ENCODE results near the gene AP1M2. TPM values are rescaled to one million over a fixed set of nuclear protein-coding genes. Genes with fewer than 3 reads are reported as not detected.
A peak's percentile ranks its signal among the peaks of the same experiment; 100 is the strongest.

Gene AP1M2
- polyA plus RNA-seq, 1 donor (not counting 4 experiments of a cell fraction or from before 2014, with no cell fraction given) = 83.1 TPM

DNA sequence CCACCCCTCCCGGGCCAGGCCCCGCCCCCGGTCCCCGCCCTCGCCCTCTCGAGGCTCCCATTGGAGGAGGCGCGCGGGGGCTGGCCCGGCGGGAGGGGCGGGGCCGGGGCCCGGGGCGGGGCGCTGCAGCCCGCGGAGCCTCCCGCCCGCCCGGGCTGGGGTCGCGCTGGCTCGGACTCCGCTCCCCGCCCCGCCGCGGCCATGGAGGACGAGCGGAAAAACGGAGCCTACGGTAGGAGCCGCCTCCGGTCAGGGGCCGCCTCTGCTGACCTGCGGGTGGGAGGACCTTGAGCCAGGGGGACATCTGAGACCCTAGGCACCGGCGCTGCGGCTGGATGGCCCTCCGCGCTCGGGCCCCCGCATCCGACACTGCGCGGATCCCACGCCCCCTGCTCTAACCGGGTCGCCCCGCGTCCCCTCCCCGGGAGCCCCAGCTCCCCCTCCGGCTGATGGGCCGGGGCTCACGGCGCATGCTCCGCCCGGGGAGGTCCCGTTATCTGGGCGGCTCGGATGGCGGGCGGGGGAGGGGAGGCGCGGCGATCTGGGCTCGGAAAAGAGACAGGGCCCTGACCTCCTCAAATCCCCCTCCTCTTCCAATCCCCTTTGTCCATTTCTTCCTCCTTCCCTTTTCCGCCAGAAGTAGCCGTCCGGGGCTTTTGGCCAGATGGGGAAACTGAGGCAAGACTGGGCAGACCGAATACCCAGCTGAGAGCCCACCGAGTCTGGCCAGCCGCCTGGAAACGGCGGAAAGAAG, 15.4 kb upstream of the AP1M2 start:
- peak overlapping the region; percentile 83 for H2AFZ ChIP-seq (ENCODE audit: control insufficient read depth, low read length)
- peaks cover 23% of the 10 kb centered on the region for H3K4me1 ChIP-seq (ENCODE audit: control insufficient read depth, extremely low read depth, insufficient read depth, low read length)
- H3K27me3 ChIP-seq (ENCODE audit: control insufficient read depth, extremely low read depth, insufficient read depth, low read length) = no peaks in the 10 kb centered on the region
- H3K9ac ChIP-seq (ENCODE audit: control insufficient read depth, extremely low read depth, insufficient read depth, low read length) = peak overlapping the region; percentile 68
- DNase-seq (ENCODE audit: low read depth, low spot score) (no peak), FAIRE-seq (no peak)
- no peaks in the 10 kb centered on the region for H4K20me1 ChIP-seq (ENCODE audit: control insufficient read depth, extremely low read depth, insufficient read depth, low read length)
- no peaks in the 10 kb centered on the region for H3K9me3 ChIP-seq (ENCODE audit: control insufficient read depth, low read depth, low read length)
- dilution Hi-C loops (cut with MboI; ENCODE audit: extremely low pct_ligation_motif_present, low sequenced_read_pairs) = no loop called here
- peaks cover 2% of the 10 kb centered on the region for H3K79me2 ChIP-seq (ENCODE audit: control insufficient read depth, insufficient read depth, low read length)
- peak overlapping the region; percentile 73 to 98 (median 85) for H3K4me3 ChIP-seq (ENCODE audit: control insufficient read depth in 2 of 3, extremely low read depth in 1 of 3, insufficient read depth in 2 of 3, low read depth in 1 of 3, low read length in 3 of 3)
- peak overlapping the region; percentile 95 for H3K4me2 ChIP-seq (ENCODE audit: control insufficient read depth, extremely low read depth, insufficient read depth, low read depth, low read length)
- peak overlapping the region; percentile 56 for H3K27ac ChIP-seq (ENCODE audit: control insufficient read depth, insufficient read depth, low read length)
- H3K9me1 ChIP-seq (ENCODE audit: control insufficient read depth, extremely low read depth, insufficient read depth, low read length) = peaks cover 3% of the 10 kb centered on the region
- H3K36me3 ChIP-seq (ENCODE audit: control insufficient read depth in 2 of 2, extremely low read depth in 1 of 2, insufficient read depth in 2 of 2, low read length in 2 of 2) = no peaks in the 10 kb centered on the region
- TF ChIP-seq, protein P1, sequence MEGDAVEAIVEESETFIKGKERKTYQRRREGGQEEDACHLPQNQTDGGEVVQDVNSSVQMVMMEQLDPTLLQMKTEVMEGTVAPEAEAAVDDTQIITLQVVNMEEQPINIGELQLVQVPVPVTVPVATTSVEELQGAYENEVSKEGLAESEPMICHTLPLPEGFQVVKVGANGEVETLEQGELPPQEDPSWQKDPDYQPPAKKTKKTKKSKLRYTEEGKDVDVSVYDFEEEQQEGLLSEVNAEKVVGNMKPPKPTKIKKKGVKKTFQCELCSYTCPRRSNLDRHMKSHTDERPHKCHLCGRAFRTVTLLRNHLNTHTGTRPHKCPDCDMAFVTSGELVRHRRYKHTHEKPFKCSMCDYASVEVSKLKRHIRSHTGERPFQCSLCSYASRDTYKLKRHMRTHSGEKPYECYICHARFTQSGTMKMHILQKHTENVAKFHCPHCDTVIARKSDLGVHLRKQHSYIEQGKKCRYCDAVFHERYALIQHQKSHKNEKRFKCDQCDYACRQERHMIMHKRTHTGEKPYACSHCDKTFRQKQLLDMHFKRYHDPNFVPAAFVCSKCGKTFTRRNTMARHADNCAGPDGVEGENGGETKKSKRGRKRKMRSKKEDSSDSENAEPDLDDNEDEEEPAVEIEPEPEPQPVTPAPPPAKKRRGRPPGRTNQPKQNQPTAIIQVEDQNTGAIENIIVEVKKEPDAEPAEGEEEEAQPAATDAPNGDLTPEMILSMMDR (optimal IDR thresholded peaks at IDR 0.05 in 1 of 3, IDR thresholded peaks at IDR 0.05 in 1 of 3, conservative IDR thresholded peaks at IDR 0.05 in 1 of 3; ENCODE audit: extremely low read depth in 1 of 3, insufficient read depth in 2 of 3, low read length in 3 of 3) = no peak

DNA sequence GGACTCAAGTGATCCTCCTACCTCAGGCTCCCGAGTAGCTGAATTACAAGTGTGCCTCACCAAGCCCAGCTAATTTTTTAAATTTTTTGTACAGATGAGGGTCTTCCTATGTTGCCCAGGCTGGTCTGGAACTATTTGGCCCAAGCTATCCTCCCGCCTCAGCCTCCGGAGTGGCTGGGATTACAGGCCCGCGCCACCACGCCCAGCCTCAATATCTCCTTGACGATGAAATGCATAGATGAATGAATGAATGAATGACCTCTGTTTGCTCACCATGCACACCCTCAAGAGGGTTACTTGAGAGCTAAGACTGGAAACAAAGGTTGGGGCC, 14.9 kb upstream of the AP1M2 start:
- no peak overlapping the region for H3K27ac ChIP-seq (ENCODE audit: control insufficient read depth, insufficient read depth, low read length)
- DNase-seq (ENCODE audit: low read depth, low spot score) (no peak), FAIRE-seq (no peak)
- H2AFZ ChIP-seq (ENCODE audit: control insufficient read depth, low read length) = no peak overlapping the region
- no peaks in the 10 kb centered on the region for H3K9me3 ChIP-seq (ENCODE audit: control insufficient read depth, low read depth, low read length)
- H3K36me3 ChIP-seq (ENCODE audit: control insufficient read depth in 2 of 2, extremely low read depth in 1 of 2, insufficient read depth in 2 of 2, low read length in 2 of 2) = no peaks in the 10 kb centered on the region
- no peak overlapping the region for H3K9ac ChIP-seq (ENCODE audit: control insufficient read depth, extremely low read depth, insufficient read depth, low read length)
- no peak overlapping the region for H3K4me3 ChIP-seq (ENCODE audit: control insufficient read depth in 2 of 3, extremely low read depth in 1 of 3, insufficient read depth in 2 of 3, low read depth in 1 of 3, low read length in 3 of 3)
- no peak for TF ChIP-seq EZH2 (IDR thresholded peaks at IDR 0.05; ENCODE audit: low read length)
- TF ChIP-seq, protein P1 (optimal IDR thresholded peaks at IDR 0.05 in 1 of 3, IDR thresholded peaks at IDR 0.05 in 1 of 3, conservative IDR thresholded peaks at IDR 0.05 in 1 of 3; ENCODE audit: extremely low read depth in 1 of 3, insufficient read depth in 2 of 3, low read length in 3 of 3) = no peak
- H3K4me2 ChIP-seq (ENCODE audit: control insufficient read depth, extremely low read depth, insufficient read depth, low read depth, low read length) = no peak overlapping the region
- H3K79me2 ChIP-seq (ENCODE audit: control insufficient read depth, insufficient read depth, low read length) = peaks cover 2% of the 10 kb centered on the region
- peaks cover 3% of the 10 kb centered on the region for H3K9me1 ChIP-seq (ENCODE audit: control insufficient read depth, extremely low read depth, insufficient read depth, low read length)
- dilution Hi-C loops (cut with MboI; ENCODE audit: extremely low pct_ligation_motif_present, low sequenced_read_pairs) = no loop called here
- no peaks in the 10 kb centered on the region for H4K20me1 ChIP-seq (ENCODE audit: control insufficient read depth, extremely low read depth, insufficient read depth, low read length)
- H3K27me3 ChIP-seq (ENCODE audit: control insufficient read depth, extremely low read depth, insufficient read depth, low read length) = no peaks in the 10 kb centered on the region
- peaks cover 23% of the 10 kb centered on the region for H3K4me1 ChIP-seq (ENCODE audit: control insufficient read depth, extremely low read depth, insufficient read depth, low read length)

Measured in keratinocyte (primary cell).